SK-N-SH treated with all-trans-retinoic acid at 6 μM for 48 hours (cell line): ENCODE data around the gene HNRNPH2.

Source experiments
- ATAC-seq: fragments of 200-7000 bp; cut with Tn5 transposase; 3 replicates; pipeline ENCODE4 v1.9.1; 2020; ENCODE audit warnings: mild to moderate bottlenecking, moderate library complexity
- BACH2 ChIP-seq: fragments of 250-450 bp; sonication (Bioruptor Pico); IDR thresholded peaks from 2 replicates; pipeline ENCODE4 v1.9.0; 2021; ENCODE audit warnings: mild to moderate bottlenecking, borderline replicate concordance
- CSDC2 ChIP-seq: fragments of 250-450 bp; sonication (Bioruptor Pico); IDR thresholded peaks from 2 replicates; pipeline ENCODE4 v1.5.0; 2020; ENCODE audit warnings: mild to moderate bottlenecking, moderate library complexity
- ESRRG ChIP-seq: fragments of 250-450 bp; sonication (Bioruptor Pico); IDR thresholded peaks from 2 replicates; pipeline ENCODE4 v1.6.1; 2021; ENCODE audit warnings: mild to moderate bottlenecking
- ISL1 ChIP-seq: fragments of 250-450 bp; sonication (Bioruptor Pico); IDR thresholded peaks from 2 replicates; pipeline ENCODE4 v2.1.2; 2022; ENCODE audit warnings: mild to moderate bottlenecking, moderate library complexity
- OSR1 ChIP-seq: fragments of 250-450 bp; sonication (Bioruptor Pico); IDR thresholded peaks from 2 replicates; pipeline ENCODE4 v1.8.0; 2022; ENCODE audit warnings: moderate library complexity, mild to moderate bottlenecking, inconsistent platforms
- TCF4 ChIP-seq: fragments of 250-450 bp; sonication (Bioruptor Pico); IDR thresholded peaks from 2 replicates; pipeline ENCODE4 v1.8.0; 2021; ENCODE audit warnings: mild to moderate bottlenecking, moderate library complexity, borderline replicate concordance
- TOX ChIP-seq: fragments of 250-450 bp; sonication (Bioruptor Pico); IDR thresholded peaks from 2 replicates; pipeline ENCODE4 v1.8.0; 2021; ENCODE audit warnings: mild to moderate bottlenecking, moderate library complexity, borderline replicate concordance
- ZC3H10 ChIP-seq: fragments of 250-450 bp; sonication (Bioruptor Pico); IDR thresholded peaks from 2 replicates; pipeline ENCODE4 v1.5.1; 2021; ENCODE audit warnings: mild to moderate bottlenecking, moderate library complexity
- ZFP3 ChIP-seq: fragments of 250-450 bp; sonication (Bioruptor Pico); IDR thresholded peaks from 2 replicates; pipeline ENCODE4 v1.5.0; 2020; ENCODE audit warnings: mild to moderate bottlenecking, moderate library complexity
- ZFP30 ChIP-seq: fragments of 450-650 bp; formaldehyde crosslinking; IDR thresholded peaks from 2 replicates; pipeline ENCODE4 v1.5.0; 2022; ENCODE audit warnings: mild to moderate bottlenecking, moderate library complexity
- ZNF565 ChIP-seq: fragments of 450-650 bp; formaldehyde crosslinking; conservative IDR thresholded peaks from 2 replicates; pipeline ENCODE4 v1.5.0; 2020; ENCODE audit warnings: low read depth, mild to moderate bottlenecking, moderate library complexity
- ZNF70 ChIP-seq: fragments of 450-650 bp; formaldehyde crosslinking; IDR thresholded peaks from 2 replicates; pipeline ENCODE4 v1.5.0; 2020; ENCODE audit warnings: mild to moderate bottlenecking, moderate library complexity
- TF ChIP-seq, protein P1 (sequence below): fragments of 250-450 bp; sonication (Bioruptor Pico); IDR thresholded peaks from 2 replicates; pipeline ENCODE4 v1.5.0; 2020; ENCODE audit warnings: mild to moderate bottlenecking, moderate library complexity
- TF ChIP-seq, protein P2 (sequence below): fragments of 250-450 bp; sonication (Bioruptor Pico); IDR thresholded peaks from 2 replicates; pipeline ENCODE4 v1.5.1; 2021; ENCODE audit warnings: mild to moderate bottlenecking, moderate library complexity
- TF ChIP-seq, protein P3 (sequence below): fragments of 250-450 bp; sonication (Bioruptor Pico); IDR thresholded peaks from 2 replicates; pipeline ENCODE4 v1.8.0; 2020; ENCODE audit warnings: mild to moderate bottlenecking, moderate library complexity, borderline replicate concordance
- TF ChIP-seq, protein P4 (sequence below): fragments of 250-450 bp; sonication (Bioruptor Pico); IDR thresholded peaks from 2 replicates; pipeline ENCODE4 v1.8.0; 2021; ENCODE audit warnings: low read depth, mild to moderate bottlenecking, moderate library complexity, borderline replicate concordance
- TF ChIP-seq, protein P5 (sequence below): fragments of 250-450 bp; sonication (Bioruptor Pico); IDR thresholded peaks from 2 replicates; pipeline ENCODE4 v1.5.1; 2020; ENCODE audit warnings: low read depth, mild to moderate bottlenecking, moderate library complexity

Gene HNRNPH2

DNA sequence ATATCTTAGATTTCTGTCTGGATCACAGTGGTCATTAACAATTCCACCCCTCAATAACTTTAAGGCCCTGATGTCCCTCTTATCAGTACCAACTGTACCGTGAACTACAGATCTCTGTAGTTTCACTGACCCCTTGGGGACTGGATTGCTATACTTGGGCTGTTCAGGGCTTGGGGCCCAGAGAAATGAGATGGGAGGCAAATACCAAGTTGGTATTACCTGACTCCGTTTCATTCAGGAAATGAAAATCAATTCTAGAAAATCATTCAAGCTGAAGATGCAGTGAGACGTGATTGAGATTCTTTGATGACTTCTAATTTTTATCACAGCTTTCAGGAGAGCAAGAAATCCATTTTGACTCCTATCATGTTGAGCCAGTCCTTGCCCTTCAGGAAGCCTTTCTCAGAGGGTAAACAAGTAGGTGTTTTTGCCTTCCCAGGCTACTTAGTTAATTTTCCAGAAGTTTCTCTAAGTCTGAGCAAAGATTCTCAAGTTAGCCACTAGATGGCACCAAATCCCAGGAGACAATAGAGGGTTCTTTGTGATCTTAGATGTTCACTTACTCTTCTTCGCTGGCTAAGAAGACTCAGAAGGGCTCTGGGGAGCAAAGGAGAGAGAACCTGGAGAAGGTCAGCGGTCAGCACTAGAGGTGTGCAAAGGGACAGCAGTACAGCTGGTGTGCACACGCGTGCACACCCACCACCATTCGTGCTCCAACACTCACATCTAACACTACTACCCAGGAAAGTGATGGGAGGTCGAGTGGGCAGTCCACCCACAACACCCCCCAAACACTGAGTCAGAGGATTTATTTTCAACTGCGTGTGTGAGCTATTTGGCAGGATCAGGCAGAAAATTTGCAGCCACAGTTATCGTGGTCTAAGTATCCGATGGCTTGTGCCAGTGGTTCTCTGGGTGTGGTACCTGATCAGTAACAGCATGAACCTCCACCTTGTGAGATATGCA, 7.4 kb downstream of the HNRNPH2 start:
- TF ChIP-seq ESRRG (CRISPR knock-in tag) (no peak), TOX (CRISPR knock-in tag) (no peak), ISL1 (CRISPR knock-in tag) (no peak), CSDC2 (CRISPR knock-in tag) (no peak), ZFP3 (CRISPR knock-in tag) (no peak), ZC3H10 (CRISPR knock-in tag) (no peak), ZFP30 (CRISPR knock-in tag) (no peak), ZNF70 (CRISPR knock-in tag) (no peak), ZNF565 (CRISPR knock-in tag) (no peak), BACH2 (CRISPR knock-in tag) (no peak)
- TF ChIP-seq, protein P1, sequence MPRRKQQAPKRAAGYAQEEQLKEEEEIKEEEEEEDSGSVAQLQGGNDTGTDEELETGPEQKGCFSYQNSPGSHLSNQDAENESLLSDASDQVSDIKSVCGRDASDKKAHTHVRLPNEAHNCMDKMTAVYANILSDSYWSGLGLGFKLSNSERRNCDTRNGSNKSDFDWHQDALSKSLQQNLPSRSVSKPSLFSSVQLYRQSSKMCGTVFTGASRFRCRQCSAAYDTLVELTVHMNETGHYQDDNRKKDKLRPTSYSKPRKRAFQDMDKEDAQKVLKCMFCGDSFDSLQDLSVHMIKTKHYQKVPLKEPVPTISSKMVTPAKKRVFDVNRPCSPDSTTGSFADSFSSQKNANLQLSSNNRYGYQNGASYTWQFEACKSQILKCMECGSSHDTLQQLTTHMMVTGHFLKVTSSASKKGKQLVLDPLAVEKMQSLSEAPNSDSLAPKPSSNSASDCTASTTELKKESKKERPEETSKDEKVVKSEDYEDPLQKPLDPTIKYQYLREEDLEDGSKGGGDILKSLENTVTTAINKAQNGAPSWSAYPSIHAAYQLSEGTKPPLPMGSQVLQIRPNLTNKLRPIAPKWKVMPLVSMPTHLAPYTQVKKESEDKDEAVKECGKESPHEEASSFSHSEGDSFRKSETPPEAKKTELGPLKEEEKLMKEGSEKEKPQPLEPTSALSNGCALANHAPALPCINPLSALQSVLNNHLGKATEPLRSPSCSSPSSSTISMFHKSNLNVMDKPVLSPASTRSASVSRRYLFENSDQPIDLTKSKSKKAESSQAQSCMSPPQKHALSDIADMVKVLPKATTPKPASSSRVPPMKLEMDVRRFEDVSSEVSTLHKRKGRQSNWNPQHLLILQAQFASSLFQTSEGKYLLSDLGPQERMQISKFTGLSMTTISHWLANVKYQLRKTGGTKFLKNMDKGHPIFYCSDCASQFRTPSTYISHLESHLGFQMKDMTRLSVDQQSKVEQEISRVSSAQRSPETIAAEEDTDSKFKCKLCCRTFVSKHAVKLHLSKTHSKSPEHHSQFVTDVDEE (CRISPR knock-in tag), result no peak
- TF ChIP-seq, protein P2, sequence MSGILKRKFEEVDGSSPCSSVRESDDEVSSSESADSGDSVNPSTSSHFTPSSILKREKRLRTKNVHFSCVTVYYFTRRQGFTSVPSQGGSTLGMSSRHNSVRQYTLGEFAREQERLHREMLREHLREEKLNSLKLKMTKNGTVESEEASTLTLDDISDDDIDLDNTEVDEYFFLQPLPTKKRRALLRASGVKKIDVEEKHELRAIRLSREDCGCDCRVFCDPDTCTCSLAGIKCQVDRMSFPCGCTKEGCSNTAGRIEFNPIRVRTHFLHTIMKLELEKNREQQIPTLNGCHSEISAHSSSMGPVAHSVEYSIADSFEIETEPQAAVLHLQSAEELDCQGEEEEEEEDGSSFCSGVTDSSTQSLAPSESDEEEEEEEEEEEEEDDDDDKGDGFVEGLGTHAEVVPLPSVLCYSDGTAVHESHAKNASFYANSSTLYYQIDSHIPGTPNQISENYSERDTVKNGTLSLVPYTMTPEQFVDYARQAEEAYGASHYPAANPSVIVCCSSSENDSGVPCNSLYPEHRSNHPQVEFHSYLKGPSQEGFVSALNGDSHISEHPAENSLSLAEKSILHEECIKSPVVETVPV (CRISPR knock-in tag), result no peak
- TF ChIP-seq, protein P3, sequence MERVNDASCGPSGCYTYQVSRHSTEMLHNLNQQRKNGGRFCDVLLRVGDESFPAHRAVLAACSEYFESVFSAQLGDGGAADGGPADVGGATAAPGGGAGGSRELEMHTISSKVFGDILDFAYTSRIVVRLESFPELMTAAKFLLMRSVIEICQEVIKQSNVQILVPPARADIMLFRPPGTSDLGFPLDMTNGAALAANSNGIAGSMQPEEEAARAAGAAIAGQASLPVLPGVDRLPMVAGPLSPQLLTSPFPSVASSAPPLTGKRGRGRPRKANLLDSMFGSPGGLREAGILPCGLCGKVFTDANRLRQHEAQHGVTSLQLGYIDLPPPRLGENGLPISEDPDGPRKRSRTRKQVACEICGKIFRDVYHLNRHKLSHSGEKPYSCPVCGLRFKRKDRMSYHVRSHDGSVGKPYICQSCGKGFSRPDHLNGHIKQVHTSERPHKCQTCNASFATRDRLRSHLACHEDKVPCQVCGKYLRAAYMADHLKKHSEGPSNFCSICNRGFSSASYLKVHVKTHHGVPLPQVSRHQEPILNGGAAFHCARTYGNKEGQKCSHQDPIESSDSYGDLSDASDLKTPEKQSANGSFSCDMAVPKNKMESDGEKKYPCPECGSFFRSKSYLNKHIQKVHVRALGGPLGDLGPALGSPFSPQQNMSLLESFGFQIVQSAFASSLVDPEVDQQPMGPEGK (CRISPR knock-in tag), result no peak
- TF ChIP-seq, all 23 proteins: peak for 0

DNA sequence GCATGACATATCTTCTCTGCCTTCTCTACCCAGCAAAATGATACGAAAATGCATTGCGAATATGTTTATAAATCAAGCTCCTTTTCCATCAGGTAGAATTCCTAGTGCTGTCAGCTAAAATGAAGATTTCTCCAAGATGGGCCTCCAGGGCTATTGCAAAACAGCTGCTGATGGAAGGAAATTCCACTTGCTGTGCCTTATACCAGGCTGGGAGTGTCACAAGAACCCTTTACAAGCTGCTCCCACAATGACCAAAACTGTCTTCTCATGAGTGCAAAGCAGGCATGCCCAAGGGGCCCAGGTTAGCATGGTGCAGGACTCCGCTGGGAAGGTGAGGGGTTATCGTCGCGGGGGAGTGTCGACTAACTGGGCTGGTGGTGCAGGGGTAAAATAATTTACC, 8.7 kb downstream of the HNRNPH2 start:
- no peak for ATAC-seq
- TF ChIP-seq TCF4 (CRISPR knock-in tag) (no peak), OSR1 (CRISPR knock-in tag) (no peak)

More for the DNA sequence above, 7.4 kb downstream of the HNRNPH2 start:
- ATAC-seq, result peak; percentile 75

DNA sequence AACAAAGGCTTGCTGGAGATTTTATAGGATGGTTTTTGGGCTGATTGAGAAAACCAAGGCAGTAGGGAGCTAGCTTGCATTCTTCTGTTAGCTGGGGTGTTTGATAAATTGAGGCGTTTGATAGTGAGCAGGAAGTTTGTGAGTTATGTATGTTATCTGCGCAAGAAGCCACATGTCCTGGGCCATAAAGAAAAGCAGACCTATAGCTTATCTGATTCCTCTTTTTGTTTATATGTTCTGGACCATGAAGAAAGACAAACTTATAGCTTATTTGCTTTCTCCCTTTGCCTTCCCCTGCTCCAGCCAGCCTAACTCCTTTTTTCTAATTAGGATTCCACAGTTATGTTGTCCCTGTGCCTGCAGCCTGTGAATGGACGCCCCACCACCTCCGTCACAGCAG, 9.2 kb downstream of the HNRNPH2 start:
- no peak for ATAC-seq
- no peak for TF ChIP-seq ESRRG (CRISPR knock-in tag)
- TF ChIP-seq, protein P1 (CRISPR knock-in tag), result no peak
- TF ChIP-seq, protein P4, sequence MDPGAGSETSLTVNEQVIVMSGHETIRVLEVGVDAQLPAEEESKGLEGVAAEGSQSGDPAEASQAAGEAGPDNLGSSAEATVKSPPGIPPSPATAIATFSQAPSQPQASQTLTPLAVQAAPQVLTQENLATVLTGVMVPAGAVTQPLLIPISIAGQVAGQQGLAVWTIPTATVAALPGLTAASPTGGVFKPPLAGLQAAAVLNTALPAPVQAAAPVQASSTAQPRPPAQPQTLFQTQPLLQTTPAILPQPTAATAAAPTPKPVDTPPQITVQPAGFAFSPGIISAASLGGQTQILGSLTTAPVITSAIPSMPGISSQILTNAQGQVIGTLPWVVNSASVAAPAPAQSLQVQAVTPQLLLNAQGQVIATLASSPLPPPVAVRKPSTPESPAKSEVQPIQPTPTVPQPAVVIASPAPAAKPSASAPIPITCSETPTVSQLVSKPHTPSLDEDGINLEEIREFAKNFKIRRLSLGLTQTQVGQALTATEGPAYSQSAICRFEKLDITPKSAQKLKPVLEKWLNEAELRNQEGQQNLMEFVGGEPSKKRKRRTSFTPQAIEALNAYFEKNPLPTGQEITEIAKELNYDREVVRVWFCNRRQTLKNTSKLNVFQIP (CRISPR knock-in tag), result no peak
- TF ChIP-seq, protein P5, sequence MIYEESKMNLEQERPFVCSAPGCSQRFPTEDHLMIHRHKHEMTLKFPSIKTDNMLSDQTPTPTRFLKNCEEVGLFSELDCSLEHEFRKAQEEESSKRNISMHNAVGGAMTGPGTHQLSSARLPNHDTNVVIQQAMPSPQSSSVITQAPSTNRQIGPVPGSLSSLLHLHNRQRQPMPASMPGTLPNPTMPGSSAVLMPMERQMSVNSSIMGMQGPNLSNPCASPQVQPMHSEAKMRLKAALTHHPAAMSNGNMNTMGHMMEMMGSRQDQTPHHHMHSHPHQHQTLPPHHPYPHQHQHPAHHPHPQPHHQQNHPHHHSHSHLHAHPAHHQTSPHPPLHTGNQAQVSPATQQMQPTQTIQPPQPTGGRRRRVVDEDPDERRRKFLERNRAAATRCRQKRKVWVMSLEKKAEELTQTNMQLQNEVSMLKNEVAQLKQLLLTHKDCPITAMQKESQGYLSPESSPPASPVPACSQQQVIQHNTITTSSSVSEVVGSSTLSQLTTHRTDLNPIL (CRISPR knock-in tag), result no peak
- TF ChIP-seq ZFP30 (CRISPR knock-in tag), result no peak
